HepG2 (cell line): ENCODE measurements around the gene METTL26. TPM values are rescaled to one million over a fixed set of nuclear protein-coding genes. Genes with fewer than 3 reads are reported as not detected.

ENCODE experiments used
- CSRNP2 ChIP-seq: sonication (generic); formaldehyde crosslinking; conservative IDR thresholded peaks from 2 replicates; pipeline ENCODE4 v1.8.0; 2022; ENCODE audit warnings: low read depth, missing genetic modification reagents
- ELF3 ChIP-seq: IDR thresholded peaks from 2 replicates; pipeline ENCODE4 v1.6.1; 2016; ENCODE audit warnings: missing genetic modification reagents, missing compliant biosample characterization
- NR0B2 ChIP-seq: sonication (generic); formaldehyde crosslinking; IDR thresholded peaks from 2 replicates; pipeline ENCODE4 v1.4.0; 2020; ENCODE audit warnings: mild to moderate bottlenecking, missing genetic modification reagents
- RFXANK ChIP-seq: IDR thresholded peaks from 2 replicates; pipeline ENCODE4 v1.6.1; 2016
- SMAD9 ChIP-seq: sonication (generic); formaldehyde crosslinking; IDR thresholded peaks from 2 replicates; pipeline ENCODE4 v1.5.1; 2020; ENCODE audit warnings: mild to moderate bottlenecking, missing genetic modification reagents
- SP2 ChIP-seq: sonication (generic); formaldehyde crosslinking; IDR thresholded peaks from 2 replicates; pipeline ENCODE4 v1.5.1; 2020; ENCODE audit warnings: mild to moderate bottlenecking, missing genetic modification reagents
- SRSF1 ChIP-seq: fragments of 200-400 bp; formaldehyde crosslinking; optimal IDR thresholded peaks from 2 replicates; pipeline ENCODE3; 2017; ENCODE audit warnings: mild to moderate bottlenecking, low read depth, low read length, moderate library complexity
- TFDP1 ChIP-seq: IDR thresholded peaks from 2 replicates; pipeline ENCODE4 v1.6.1; 2016; ENCODE audit warnings: missing compliant biosample characterization, missing genetic modification reagents, borderline replicate concordance
- ZFP1 ChIP-seq: IDR thresholded peaks from 2 replicates; pipeline ENCODE4 v1.6.1; 2016
- ZNF24 ChIP-seq: fragments of 450-650 bp; IDR thresholded peaks from 2 replicates; pipeline ENCODE4 v1.6.1; 2017; ENCODE audit warnings: antibody characterized with exemption, mild to moderate bottlenecking
- ZNF260 ChIP-seq: sonication (generic); formaldehyde crosslinking; IDR thresholded peaks from 2 replicates; pipeline ENCODE4 v1.4.0; 2020; ENCODE audit warnings: missing genetic modification reagents, low read depth, mild to moderate bottlenecking, borderline replicate concordance
- ZNF383 ChIP-seq: sonication (generic); formaldehyde crosslinking; IDR thresholded peaks from 2 replicates; pipeline ENCODE4 v1.4.0; 2020; ENCODE audit warnings: missing genetic modification reagents, mild to moderate bottlenecking, borderline replicate concordance
- ZNF567 ChIP-seq: sonication (generic); formaldehyde crosslinking; IDR thresholded peaks from 2 replicates; pipeline ENCODE4 v1.8.1; 2023; ENCODE audit warnings: mild to moderate bottlenecking, missing genetic modification reagents, borderline replicate concordance
- ZNF574 ChIP-seq: sonication (generic); formaldehyde crosslinking; IDR thresholded peaks from 2 replicates; pipeline ENCODE4 v1.4.0; 2020; ENCODE audit warnings: missing genetic modification reagents
- ZNF770 ChIP-seq: sonication (generic); formaldehyde crosslinking; IDR thresholded peaks from 2 replicates; pipeline ENCODE4 v1.5.0; 2020; ENCODE audit warnings: mild to moderate bottlenecking, missing genetic modification reagents
- ZNF772 ChIP-seq: sonication (generic); formaldehyde crosslinking; IDR thresholded peaks from 2 replicates; pipeline ENCODE4 v1.5.0; 2020; ENCODE audit warnings: mild to moderate bottlenecking, missing genetic modification reagents
- ZNF784 ChIP-seq: sonication (generic); formaldehyde crosslinking; IDR thresholded peaks from 2 replicates; pipeline ENCODE4 v1.5.1; 2020; ENCODE audit warnings: missing genetic modification reagents, mild to moderate bottlenecking, borderline replicate concordance
- ZNF788 ChIP-seq: sonication (generic); formaldehyde crosslinking; IDR thresholded peaks from 2 replicates; pipeline ENCODE4 v1.5.0; 2020; ENCODE audit warnings: mild to moderate bottlenecking, missing genetic modification reagents, borderline replicate concordance
- polyA plus RNA-seq, 8 experiments: library from polyadenylated mRNA; depleted of rRNA in 3 of 8; stranded (reverse) in 7 of 8; unstranded in 1 of 8; fragments of >200 nt; fragmentation: Illumina TruSeq in 4 of 8; extraction: Trizol in 4 of 8; gene quantifications; 2 replicates each; pipeline versions ENCODE4 v1.2.1 to v1.2.3, GENCODE V29; 2011 to 2016; ENCODE audit warnings: low read depth in 4 of 8, missing spikeins in 1 of 8, mixed read lengths in 1 of 8; ENCODE audit not compliant: insufficient read depth in 1 of 8
- total RNA-seq, 5 experiments: library from RNA; depleted of rRNA; stranded (reverse); fragments of >200 nt; fragmentation: Illumina TruSeq; extraction: Trizol; gene quantifications; 2 replicates each; pipeline ENCODE4 v1.2.3, GENCODE V29; 2016; ENCODE audit warnings: low read depth in 1 of 5

METTL26 gene
- total and polyA plus RNA-seq, 2 of the 13 experiments (the other 11 are each of a cell fraction or from before 2014, with no cell fraction given): 65.5 to 70.1 TPM

GRCh38 chr16:641326-642188 lies 5.5 kb upstream of the METTL26 start, which contains the start of gene MCRIP2 (continued):
- TF ChIP-seq TFDP1 (peak; percentile 66; the same call in 1 of the 2 replicates), ZNF574 (CRISPR knock-in tag) (peak; percentile 42), ZNF383 (CRISPR knock-in tag) (no peak), ZNF772 (peak; percentile 83; the same call in 1 of the 2 replicates), RFXANK (CRISPR knock-in tag) (no peak), ZFP1 (CRISPR knock-in tag) (no peak), ZNF784 (CRISPR knock-in tag) (0 out of 2 replicates have a peak, but pooled peaks have one; percentile 2), SMAD9 (no peak), NR0B2 (CRISPR knock-in tag) (peak; percentile 90), CSRNP2 (CRISPR knock-in tag) (no peak), SP2 (CRISPR knock-in tag) (0 out of 2 replicates have a peak, but pooled peaks have one; percentile 14), ZNF260 (CRISPR knock-in tag) (no peak), ZNF770 (CRISPR knock-in tag) (peak; percentile 95), ZNF788 (CRISPR knock-in tag) (peak; percentile 53; the same call in 1 of the 2 replicates), ZNF24 (no peak), ZNF567 (CRISPR knock-in tag) (0 out of 2 replicates have a peak, but pooled peaks have one; percentile 29), ELF3 (CRISPR knock-in tag) (peak; percentile 46; the same call in 1 of the 2 replicates), SRSF1 (peak; percentile 33)
